Measurements from ENCODE around the gene CYB561D2. TPM values are rescaled to one million over a fixed set of nuclear protein-coding genes. Genes with fewer than 3 reads are reported as not detected.

CYB561D2 gene
- polyA plus RNA-seq, 5 donors: 7.8 to 12.1 (median 9.5) TPM

DNA sequence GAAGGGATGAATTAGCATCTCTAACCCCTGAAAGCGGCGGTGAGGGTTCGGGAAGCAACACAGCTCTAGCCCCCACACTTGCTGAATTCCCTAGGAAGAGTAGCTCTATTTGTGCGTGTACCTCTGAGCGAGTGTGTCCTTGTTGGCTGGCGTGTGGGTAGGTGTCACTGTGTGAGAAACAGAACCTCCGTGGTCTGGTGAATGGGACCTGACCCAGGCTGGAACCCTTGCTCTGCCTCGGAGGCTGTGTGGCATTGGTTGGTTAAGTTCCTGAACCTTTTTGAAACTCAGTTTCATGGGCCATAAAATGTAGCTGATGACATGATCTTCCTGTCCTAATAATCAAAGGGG, 9.1 kb downstream of the CYB561D2 start:
- no peak for DNase-seq

DNA sequence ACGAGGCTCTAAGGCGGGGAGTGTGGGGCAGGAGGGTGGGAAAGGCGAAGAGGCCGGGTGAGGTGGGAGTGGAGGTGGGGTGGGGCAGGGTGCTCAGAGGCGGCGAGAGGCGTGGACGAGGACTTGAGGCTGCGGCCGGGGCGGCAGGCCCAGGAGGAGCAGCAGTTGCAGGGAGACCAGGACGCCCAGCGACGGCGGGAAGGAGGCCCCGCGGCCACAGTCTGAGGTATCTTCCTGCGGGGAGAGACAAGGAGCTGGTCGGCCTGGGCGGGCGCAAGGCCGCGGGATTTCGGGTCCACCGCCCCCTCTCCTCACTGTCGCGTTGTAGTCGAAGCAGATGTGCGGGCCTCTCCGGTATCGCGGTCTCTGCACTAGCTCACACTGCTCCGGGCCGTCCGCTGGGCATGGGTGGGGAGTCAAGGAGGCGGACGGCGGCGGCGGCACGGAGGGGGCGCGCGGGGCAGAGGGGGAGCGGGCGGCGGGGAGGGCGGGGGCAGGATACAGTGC, 14.0 kb downstream of the CYB561D2 start:
- no peak for DNase-seq

DNA sequence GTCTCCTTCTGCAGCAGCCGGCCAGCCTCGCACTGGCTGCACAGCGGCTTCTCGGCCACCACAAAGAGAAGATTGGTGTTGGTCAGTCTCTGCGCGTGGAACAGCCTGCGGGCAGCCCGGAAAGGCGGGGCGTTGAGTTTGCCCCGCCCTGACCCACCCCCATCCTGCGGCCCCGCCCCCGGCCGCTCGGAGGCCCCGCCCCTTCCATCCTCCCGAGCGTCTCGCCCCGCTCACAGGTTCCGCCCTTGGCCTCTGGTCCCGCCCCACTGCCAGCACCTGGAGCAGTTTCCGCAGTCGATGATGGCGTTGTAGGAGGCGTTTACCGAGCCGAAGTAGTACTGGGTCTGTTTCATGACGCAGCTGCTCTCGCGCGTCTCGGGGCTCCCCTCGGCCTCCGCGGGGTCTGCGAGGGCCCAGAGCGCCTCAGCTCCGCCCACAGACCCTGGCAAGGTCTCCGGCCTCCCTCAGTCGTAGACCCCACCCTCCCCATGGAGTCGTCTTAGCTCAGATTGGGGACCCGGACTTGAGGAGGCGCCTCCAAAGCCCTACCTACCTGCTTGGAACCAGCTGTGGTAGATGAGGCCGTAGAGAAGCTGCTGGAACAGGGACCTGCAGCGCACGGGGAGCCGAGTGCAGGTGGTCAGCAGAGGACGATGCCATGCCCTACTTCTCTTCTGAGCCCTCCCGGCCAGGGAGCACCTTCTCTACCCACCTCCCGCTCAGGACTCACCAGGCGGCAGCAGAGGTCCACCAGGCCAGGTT, 14.6 kb downstream of the CYB561D2 start:
- peak; percentile 56 to 65 for DNase-seq

DNA sequence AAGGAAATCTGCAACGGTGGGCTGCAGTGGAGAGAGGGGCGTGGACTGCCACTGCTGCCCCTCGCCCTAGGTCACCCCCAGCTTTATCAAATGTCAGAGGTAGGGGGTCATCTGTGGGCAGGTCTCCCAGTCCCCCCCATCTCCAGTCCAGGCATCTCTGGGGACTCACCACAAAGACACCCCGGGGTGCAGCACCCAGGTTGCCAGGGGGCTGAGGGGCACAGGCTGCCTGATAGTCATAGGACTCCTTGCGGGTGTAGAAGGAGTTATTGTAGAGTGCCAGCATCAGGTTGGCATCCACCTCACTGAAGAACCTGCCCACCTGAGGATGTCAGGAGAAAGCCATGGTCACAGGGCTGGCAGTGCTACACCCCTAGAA, 15.2 kb downstream of the CYB561D2 start:
- no peak for DNase-seq

DNA sequence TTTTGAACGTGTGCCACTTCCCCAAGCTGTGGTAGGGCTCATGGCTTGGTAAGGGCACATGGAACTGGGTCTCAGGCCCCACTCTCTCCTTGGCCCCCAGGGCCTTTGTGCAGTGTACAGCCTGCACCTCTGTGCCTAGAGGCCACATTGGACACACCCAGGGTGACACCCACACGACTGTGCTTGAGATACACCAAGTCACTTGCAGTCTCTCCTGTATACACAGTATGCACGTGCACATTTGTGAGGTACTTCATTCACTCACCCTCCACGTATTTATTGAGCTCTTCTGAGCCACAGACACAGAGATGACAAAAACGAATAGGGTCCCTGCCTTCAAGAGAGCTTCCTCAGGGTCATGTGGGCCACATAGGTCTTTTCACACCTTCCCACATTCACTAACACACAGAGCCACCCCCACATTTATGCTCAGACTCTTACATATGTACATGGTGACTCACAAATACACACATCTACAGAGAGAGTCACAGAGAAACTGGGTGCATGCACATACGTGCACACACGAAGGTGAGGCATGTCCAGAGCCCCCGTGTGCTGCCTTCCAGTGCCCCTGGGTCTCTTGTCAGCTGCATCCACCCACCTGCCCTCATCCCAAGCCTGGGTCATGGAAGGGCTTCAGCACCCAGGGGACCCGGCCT, 18.5 kb downstream of the CYB561D2 start:
- no peak for DNase-seq

DNA sequence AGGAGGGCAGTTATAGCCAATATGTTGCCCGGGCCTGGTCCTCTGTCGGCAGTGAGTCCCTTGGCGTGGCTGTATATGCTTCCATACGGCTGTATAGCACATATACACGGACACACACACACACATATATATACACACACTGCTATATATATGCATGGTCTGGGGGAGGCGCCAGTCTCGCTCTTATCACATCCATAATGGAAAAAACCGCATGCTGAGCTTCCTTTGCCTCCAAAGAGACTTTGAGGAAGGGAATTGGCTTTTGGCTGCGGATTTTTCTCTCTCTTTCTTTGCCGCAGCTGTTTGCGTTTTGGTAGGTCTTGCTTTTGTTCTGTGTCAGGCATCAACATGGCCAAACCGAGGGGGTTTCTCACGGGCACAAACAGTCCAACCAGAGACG, 19.9 kb downstream of the CYB561D2 start:
- DNase-seq: no peak

DNA sequence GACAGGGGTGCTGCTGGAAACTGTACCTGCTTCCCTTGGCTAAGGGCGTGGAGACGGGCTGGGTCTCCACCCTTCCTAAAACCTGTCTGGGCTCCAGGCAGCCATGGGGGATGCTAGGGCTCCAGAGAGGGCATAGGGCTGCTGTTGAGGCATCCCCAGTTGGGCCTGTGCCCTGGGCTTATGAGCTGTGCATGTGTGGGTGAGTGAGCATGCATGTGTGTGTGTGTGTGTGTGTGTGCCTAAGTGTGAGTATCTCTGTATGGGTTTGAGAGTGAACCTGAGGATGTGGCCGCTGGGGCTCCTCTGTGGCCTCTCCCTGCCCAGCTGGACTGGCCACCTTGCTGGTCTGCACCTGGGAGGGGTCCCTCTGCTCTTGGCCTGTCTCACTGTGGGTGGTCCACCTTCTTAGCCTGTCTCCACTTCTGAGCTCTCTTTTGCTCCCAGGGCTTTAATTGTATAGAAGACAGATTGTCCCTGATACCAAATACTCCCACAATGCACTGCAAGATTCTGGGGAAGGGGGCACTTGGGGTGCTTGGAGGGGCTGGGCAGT, 20.5 kb downstream of the CYB561D2 start:
- no peak for DNase-seq

DNA sequence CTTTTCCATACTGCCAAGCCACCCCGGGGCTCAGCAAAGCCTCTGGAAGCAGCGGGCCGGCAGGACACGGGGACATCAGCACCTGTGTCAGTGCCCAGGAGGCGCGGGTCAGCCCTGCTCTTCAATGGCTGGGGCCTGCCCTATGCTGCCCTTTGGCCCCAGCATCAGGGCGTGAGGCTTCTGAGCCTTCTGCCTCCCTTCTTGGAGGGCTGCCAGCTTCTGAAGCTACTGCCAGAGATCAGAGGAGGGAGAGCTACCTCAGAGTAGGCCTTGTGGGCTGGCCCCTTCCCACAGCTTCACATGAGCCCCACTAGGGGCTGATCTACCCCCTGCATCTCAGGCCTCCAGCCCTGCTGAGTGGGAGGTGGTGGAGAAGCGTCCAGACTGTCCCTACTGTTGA, 21.7 kb downstream of the CYB561D2 start:
- no peak for DNase-seq

DNA sequence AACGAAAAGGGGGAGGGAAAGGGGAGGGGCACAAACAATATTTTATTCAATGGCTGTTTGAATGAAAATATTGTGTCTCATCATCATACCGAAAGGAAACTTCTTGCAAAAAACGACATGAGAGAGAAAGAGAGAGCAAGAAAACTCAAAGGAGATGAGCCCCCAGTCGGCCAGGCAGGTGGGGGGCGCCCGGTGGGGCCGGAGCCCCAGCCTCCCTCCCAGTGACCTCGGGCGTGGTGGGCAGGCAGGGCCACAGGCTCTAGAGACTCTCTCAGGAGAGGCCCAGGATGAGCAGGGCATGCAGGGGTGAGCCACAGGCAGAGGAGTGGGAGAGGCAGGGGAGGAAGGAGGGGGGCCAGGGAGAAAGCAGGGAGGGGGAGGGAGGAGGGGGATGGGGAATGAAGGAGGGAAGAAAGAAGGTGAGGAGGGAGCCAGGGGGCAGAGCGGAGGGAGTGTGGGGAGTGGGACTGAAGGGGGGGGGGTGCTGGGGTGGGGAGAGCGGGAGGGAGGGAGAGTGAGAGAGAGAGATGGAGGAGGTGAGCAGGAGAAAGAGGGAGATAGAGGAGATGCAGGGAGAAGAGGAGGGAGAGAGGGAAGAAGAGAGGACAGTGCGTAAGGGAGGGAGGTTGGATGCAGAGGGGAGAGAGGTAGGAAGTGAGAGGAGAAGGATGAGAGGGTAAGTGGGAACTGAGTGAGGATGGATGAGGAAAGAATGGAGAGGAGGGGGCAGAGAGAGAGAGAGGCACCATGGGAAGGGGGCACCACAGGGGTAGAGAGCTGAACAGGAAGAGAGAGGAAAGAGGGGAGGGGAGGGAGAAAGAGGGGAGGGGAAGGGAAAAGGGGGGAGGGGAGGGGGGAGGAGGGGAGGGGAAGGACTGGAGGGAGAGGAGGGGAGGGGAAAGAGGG, 22.7 kb downstream of the CYB561D2 start:
- no peak for DNase-seq

DNA sequence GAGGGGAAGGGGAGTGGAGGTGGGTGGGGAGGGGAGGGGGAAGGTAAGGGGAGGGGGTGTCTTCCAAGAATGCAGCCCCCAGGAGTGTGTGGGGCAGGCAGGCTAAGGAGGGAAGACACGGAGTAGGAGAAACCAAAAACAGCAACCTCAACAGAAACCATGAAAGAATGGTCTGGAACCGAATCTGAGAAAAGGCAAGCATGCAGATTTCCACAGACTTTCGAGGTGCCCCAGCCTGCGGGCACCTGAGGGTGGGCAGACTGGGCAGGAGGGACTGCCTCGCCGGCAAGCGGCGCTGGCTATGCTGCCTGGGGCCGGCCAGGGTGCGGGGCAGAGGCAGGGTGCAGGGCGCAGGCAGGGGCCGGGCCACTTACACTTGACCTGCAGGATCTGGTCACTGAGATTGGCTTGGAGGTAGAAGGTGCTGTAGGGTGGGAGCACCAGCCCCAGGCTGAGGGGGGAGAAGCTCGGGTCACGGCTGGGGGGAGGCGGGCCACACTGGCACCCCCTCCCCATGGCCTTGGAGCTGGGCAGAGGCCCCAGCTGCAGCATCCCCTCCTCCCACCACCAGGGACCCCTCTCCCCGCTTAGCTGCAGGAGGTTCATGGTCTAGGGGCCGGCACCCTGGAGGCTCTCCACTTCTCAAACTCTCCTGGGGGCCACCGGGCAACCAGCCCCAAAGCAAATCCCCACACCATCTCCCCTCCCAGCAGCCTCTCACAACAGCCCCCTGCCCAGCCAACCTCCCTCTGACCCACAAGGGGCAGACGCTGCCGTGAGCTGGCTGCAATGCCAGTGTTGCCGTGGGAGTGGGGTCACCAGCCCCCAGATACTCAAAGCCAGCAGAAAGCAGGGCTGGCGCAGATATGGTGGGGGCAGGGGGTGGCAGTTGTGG, 23.9 kb downstream of the CYB561D2 start:
- DNase-seq: no peak

DNA sequence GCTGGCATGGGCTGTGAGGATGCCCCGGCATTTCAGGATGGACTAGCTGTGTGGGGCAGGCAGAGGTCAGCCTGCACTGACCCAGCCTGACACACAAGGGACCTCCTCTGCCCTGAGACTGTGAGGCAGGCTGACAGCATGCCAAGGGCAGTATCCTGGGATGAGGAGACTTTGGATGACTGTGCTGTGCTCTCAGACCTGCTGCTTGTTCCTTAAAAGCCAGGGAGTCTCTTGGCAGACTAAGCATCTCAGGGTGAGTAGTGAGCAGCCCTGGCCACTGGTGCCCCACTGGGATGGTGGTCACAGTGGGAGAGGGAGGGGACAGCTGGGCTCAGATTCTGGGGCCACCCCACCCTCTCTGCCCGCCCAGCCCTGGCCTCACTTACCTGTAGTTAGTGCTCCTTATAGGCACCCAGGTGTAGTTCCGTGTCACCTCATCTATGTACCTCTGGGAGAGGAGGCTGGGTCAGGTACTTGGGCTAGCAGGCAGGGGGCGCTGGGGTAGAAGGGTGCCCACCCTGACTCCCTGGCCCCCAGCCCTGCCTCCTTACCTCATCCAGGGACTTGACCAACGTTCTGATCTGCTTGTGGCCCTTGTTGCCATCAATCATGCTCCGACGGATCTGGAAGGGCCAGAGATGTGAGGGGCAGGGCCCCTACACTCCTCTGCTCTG, 24.7 kb downstream of the CYB561D2 start:
- DNase-seq: no peak

DNA sequence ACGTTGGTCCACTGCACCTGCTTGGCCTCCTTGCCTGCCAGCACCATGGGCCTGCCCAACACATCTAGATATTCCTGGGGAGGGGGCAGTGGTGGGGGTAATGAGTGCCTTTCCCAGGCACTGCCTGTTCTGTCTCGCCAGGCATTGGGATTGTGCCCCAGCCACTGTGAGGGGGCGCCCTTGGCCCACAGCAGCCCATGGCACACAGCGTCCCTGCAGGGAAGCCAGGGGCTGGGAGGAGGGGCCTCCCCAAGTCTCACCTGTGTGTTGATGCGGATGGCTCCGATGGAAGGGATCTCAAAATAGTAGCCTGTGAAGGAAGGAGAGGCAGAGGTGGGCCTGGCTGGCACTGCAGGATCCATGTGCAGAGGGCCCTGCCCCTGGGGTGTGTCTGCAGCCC, 27.4 kb downstream of the CYB561D2 start:
- DNase-seq: no peak

DNA sequence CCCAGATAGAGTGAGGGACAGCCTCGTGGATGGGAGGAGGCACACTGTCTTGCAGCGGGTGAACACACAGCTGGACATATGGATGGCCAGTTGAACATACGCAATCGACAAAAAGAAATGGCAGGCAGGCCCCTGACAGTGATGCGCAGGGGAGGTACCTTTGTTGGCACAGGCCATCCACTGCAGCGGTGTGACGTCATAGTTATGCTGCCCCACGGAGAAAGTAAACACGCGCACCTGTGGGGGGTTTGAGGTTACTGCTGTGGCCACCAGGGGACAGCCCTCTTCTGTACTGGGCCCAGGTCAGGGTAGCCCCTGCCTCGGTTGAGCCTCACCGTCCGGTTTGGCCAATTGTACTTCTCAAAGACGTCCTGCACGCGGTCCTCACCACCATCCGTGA, 28.1 kb downstream of the CYB561D2 start:
- no peak for DNase-seq

DNA sequence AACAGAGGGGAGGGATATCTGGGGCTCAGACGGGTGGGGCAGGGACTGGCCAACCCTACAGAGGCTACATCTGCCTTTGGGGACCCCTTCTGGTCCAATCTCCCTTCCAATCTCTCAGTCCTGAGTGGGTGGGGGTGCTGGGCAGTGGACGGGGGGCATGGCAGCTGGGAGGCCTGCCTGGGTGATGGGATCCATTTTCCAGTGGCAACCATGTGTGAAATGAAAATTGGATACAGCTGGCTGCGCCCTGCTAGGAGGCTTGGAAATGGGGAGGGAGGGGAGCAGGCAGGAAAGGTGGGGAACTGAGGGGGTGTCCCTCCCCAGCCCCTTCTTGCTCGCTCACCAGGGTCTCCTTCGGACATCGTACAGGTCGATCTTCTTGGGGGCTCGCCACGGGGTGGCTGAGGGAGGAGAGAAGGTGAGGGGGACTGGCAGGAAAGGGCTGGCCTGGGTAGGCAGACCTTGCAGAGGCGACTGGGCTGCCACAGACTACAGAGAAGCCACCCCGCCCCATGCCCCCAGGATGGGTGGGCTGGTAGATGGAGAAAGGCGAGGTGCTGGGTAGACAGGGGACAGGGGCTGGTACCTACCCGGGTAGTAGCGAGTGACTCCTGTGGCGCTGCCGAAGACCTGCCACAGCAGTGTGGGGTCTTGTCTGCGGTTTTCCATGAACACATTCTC, 29.9 kb downstream of the CYB561D2 start:
- DNase-seq: no peak

DNA sequence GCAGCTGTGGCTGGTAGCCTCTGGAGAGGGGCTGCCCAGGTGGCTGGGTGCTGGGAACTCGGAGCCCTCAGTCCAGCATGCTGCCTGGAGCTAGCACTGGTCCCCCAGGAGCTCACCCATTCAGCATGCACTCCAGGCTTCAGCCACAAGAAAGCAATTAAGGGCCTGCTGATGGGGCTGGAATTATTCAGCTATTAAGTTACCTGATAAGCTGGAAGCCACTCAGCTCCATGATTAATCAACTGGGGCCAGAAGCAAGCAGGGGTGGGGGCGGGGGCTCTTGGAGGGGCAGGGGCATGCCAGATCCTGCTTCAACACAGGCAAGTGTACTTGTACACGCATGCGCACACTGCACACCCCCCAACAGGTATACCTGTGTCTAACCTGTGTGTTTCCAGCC, 30.7 kb downstream of the CYB561D2 start:
- no peak for DNase-seq

DNA sequence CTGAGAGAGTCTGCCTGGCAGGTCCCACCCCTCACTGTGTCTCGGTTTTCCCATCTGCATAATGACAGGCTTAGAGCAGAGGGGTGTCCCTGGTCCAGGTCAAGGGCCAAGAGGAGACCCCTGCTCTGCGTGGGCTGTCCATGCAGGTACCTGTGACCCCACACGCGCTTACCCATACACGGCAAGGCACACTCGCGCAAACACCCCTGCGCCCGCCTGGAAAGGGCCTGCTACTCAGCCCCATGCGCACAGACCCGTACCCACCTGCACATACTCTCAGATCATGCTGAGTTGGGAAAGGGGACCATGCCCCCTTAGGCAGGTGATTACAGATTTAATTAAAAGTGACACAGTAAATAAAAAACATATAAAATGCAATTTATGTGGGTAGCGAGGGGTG, 32.1 kb downstream of the CYB561D2 start:
- DNase-seq: no peak

DNA sequence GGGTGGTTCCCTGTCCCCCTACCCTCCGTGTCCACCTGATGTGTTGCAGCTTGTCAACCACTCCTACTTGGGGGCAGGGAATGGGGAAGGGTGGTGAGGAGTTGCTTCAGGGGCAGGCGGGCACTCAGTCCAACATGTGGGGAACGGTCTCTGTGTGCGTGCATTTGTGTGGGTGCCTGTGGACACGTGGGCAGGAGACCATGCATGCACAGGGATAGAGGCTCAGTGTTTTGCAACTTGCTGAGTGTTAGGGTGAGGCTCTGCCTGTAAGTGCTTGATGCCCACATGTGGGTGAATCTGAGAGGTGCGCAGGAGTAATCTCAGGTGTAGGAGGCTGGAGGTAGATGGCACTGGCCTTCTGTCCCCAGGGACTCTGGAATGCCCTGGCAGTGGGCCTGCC, 33.1 kb downstream of the CYB561D2 start:
- DNase-seq: no peak

DNA sequence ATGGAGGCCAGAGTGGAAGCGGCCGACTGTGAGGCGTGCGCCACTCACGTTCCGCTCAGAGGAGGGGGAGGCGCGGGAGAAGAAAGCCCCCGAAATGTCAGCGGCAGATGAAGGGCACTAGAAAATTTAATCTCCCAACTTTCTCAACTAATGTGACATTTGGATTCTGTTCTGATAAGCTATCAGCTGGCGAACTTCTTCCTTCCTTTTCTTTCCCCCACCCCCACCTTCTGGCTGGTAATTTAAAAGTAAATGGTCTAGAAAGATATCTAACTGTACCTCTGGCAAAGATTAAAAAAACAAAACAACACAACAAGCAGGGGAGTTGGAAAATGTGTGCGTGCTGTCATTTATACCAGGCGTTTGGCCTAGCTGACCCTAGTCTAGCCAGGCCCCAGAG, 35.1 kb downstream of the CYB561D2 start:
- no peak for DNase-seq

DNA sequence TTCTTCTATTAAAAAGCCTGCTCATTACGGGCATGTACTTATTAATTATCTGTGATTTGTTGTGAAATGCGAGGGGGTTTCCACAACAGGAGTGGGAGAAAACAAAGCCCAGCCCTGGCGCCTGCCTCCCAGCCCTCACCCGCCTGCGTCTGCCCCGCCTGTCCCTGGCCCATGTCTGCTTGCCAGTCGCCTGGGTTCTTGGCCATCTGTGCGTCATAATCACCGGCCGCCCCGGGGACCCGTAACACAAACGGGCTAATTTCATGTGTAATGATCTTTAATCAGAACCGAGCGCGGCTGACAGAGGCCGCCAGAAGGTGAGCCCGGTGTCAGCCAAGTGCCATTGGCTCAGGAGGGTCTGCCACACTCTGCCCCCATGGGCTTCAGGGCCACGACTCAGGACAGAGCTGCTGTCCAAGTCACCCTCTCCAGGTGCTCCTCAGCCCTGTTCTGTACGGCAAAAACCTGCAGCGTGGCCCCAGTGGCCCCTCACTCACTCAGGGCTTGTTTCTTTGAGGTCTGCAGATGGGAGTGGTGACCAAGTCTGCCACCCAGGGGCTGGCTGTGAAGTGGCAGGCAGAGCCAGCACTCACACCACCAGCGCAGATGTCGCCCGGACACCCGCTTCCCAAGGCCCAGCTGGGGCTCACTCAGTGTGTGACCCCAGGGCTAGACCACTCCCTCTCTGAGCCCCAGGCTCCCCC, 37.5 kb downstream of the CYB561D2 start:
- no peak for DNase-seq
